ENCODE measurements around the gene RAB42. TPM values are rescaled to one million over a fixed set of nuclear protein-coding genes. Genes with fewer than 3 reads are reported as not detected.

RAB42 gene
- polyA plus RNA-seq, 1 donor from 2014 or later: not detected

Other genes with a start within 250 kb of the RAB42 start
- 18.5 TPM for gene PHACTR4, start 222.5 kb upstream of the RAB42 start, polyA plus RNA-seq
- 13.3 TPM for gene RCC1, start 86.2 kb upstream of the RAB42 start, polyA plus RNA-seq
- 29.2 TPM for gene TRNAU1AP, start 39.2 kb upstream of the RAB42 start, polyA plus RNA-seq
- 37.5 TPM for gene TAF12, start 50.8 kb downstream of the RAB42 start, polyA plus RNA-seq
- gene RNU11, start 56.3 kb downstream of the RAB42 start, polyA plus RNA-seq: not detected
- gene GMEB1, start 76.5 kb downstream of the RAB42 start, polyA plus RNA-seq: 17.4 TPM
- gene YTHDF2, start 144.7 kb downstream of the RAB42 start, polyA plus RNA-seq: 110 TPM
- 0.03 TPM for gene OPRD1, start 219.9 kb downstream of the RAB42 start, polyA plus RNA-seq